SK-N-SH (cell line): ENCODE data around the gene CFTR. TPM values are rescaled to one million over a fixed set of nuclear protein-coding genes. Genes with fewer than 3 reads are reported as not detected.
A peak's percentile ranks its signal among the peaks of the same experiment; 100 is the strongest.

Experiments used
- CTCF ChIA-PET: fragments of 300-600, 350-600 bp; formaldehyde crosslinking; extraction: SDS; loops from one replicate; lab custom pipeline; 2021; lab: Yijun Ruan, JAX
- POLR2A ChIA-PET: fragments of 350-600 bp; sonication (Branson Sonifier 250); formaldehyde crosslinking; extraction: SDS; loops from one replicate; lab custom pipeline; 2020; ENCODE audit warnings: antibody characterized with exemption, inconsistent platforms; lab: Yijun Ruan, JAX
- DNase-seq: peaks from one replicate; pipeline ENCODE4 v3.0.0; 2012
- H2AFZ ChIP-seq: fragments of 200-600 bp; sonication (generic); 2 replicates; pipeline ENCODE4 v1.8.1; 2016; ENCODE audit warnings: antibody characterized with exemption, mild to moderate bottlenecking, low read depth
- H3F3A ChIP-seq: fragments of 200-600 bp; sonication (generic); replicated peaks from 2 replicates; pipeline ENCODE3; 2016; ENCODE audit warnings: antibody characterized with exemption, mild to moderate bottlenecking; ENCODE audit not compliant: insufficient read depth
- H3K27ac ChIP-seq, 2 experiments: fragments of 200-500 bp in 1 of 2; fragments of 200-600 bp in 1 of 2; sonication (Bioruptor generic) in 1 of 2; sonication (generic), shearing (Covaris generic) in 1 of 2; 2 replicates each; pipeline versions ENCODE4 v1.5.1 to v1.6.1; 2014 to 2016; ENCODE audit warnings: low read depth in 2 of 2, inconsistent platforms in 1 of 2, low read length in 1 of 2, mild to moderate bottlenecking in 1 of 2, mixed read lengths in 1 of 2
- H3K27me3 ChIP-seq: fragments of 200-600 bp; sonication (generic), shearing (Covaris generic); 2 replicates; pipeline ENCODE4 v1.6.1; 2016; ENCODE audit warnings: mixed run types; ENCODE audit not compliant: insufficient read depth
- H3K36me3 ChIP-seq, 2 experiments: fragments of 200-500 bp in 1 of 2; fragments of 200-600 bp in 1 of 2; sonication (Bioruptor generic) in 1 of 2; sonication (generic) in 1 of 2; replicated peaks in 1 of 2; 2 replicates each; pipeline versions ENCODE3 to v1.5.1; 2014 to 2016; ENCODE audit warnings: low read length in 1 of 2, mild to moderate bottlenecking in 1 of 2; ENCODE audit not compliant: insufficient read depth in 2 of 2, control insufficient read depth in 1 of 2
- H3K4me1 ChIP-seq, 2 experiments: fragments of 200-500 bp in 1 of 2; fragments of 200-600 bp in 1 of 2; sonication (Bioruptor generic) in 1 of 2; sonication (generic), shearing (Covaris generic) in 1 of 2; 2 replicates each; pipeline versions ENCODE4 v1.5.1 to v1.6.1; 2014 to 2016; ENCODE audit warnings: low read depth in 1 of 2, low read length in 1 of 2, mixed run types in 1 of 2; ENCODE audit not compliant: insufficient read depth in 2 of 2, control insufficient read depth in 1 of 2
- H3K4me2 ChIP-seq: fragments of 200-600 bp; sonication (generic), shearing (Covaris generic); 2 replicates; pipeline ENCODE4 v1.6.1; 2017; ENCODE audit warnings: mixed run types
- H3K4me3 ChIP-seq, 2 experiments: fragments of 200-500 bp in 1 of 2; fragments of 200-600 bp in 1 of 2; sonication (Bioruptor generic) in 1 of 2; sonication (generic), shearing (Covaris generic) in 1 of 2; 2 replicates each; pipeline versions ENCODE4 v1.5.1 to v1.8.1; 2014 to 2016; ENCODE audit warnings: low read depth in 2 of 2, inconsistent platforms in 1 of 2, low read length in 1 of 2, mild to moderate bottlenecking in 1 of 2, mixed read lengths in 1 of 2, moderate library complexity in 1 of 2
- H3K79me2 ChIP-seq: fragments of 200-600 bp; sonication (generic); 2 replicates; pipeline ENCODE4 v1.8.1; 2017; ENCODE audit warnings: mild to moderate bottlenecking; ENCODE audit not compliant: insufficient read depth
- H3K9ac ChIP-seq: fragments of 200-600 bp; sonication (generic); 2 replicates; pipeline ENCODE4 v1.6.1; 2017; ENCODE audit warnings: mixed run types
- H3K9me2 ChIP-seq: fragments of 200-600 bp; sonication (generic); 2 replicates; pipeline ENCODE4 v1.6.1; 2017; ENCODE audit warnings: mixed run types
- H3K9me3 ChIP-seq: fragments of 200-600 bp; sonication (generic); 2 replicates; pipeline ENCODE4 v1.6.1; 2017; ENCODE audit warnings: mixed run types, mild to moderate bottlenecking, moderate library complexity
- H4K20me1 ChIP-seq: fragments of 200-600 bp; sonication (generic); 2 replicates; pipeline ENCODE4 v1.6.1; 2017; ENCODE audit warnings: mild to moderate bottlenecking, mixed run types; ENCODE audit not compliant: insufficient read depth
- CTCF ChIP-seq: fragments of 200-600 bp; sonication (generic); IDR thresholded peaks from 2 replicates; pipeline ENCODE4 v1.6.1; 2017; ENCODE audit warnings: antibody characterized with exemption, mild to moderate bottlenecking, moderate library complexity
- FOXJ3 ChIP-seq: sonication (generic); formaldehyde crosslinking; IDR thresholded peaks from 2 replicates; pipeline ENCODE4 v1.5.1; 2020; ENCODE audit warnings: mild to moderate bottlenecking, missing genetic modification reagents
- IRF3 ChIP-seq: fragments of 150-350 bp; IDR thresholded peaks from 2 replicates; pipeline ENCODE4 v1.6.1; 2016; ENCODE audit warnings: mild to moderate bottlenecking, low read depth, low read length
- MAX ChIP-seq: IDR thresholded peaks from 2 replicates; pipeline ENCODE4 v1.4.0; 2012; ENCODE audit warnings: low read depth
- MEF2A ChIP-seq: IDR thresholded peaks from 2 replicates; pipeline ENCODE4 v1.4.0; 2012; ENCODE audit warnings: low read depth, borderline replicate concordance
- NRF1 ChIP-seq: IDR thresholded peaks from 2 replicates; pipeline ENCODE4 v1.6.1; 2012; ENCODE audit warnings: low read depth, mild to moderate bottlenecking, low read length
- POLR2AphosphoS5 ChIP-seq: IDR thresholded peaks from 2 replicates; pipeline ENCODE4 v1.6.1; 2012; ENCODE audit warnings: low read depth, low read length
- RAD21 ChIP-seq: IDR thresholded peaks from 2 replicates; pipeline ENCODE4 v1.6.1; 2012; ENCODE audit warnings: mild to moderate bottlenecking, low read length
- SMC3 ChIP-seq: IDR thresholded peaks from 2 replicates; pipeline ENCODE4 v1.6.1; 2012; ENCODE audit warnings: low read depth, low read length, improper control_type of control experiment
- WGBS: methylation state at CpG from one replicate; pipeline ENCODE4 v1.1.6; 2017; ENCODE audit warnings: low lambda C conversion rate; 5-methylcytosine and 5-hydroxymethylcytosine counted together
- polyA plus RNA-seq, 3 experiments: library from polyadenylated mRNA; depleted of rRNA; stranded (reverse); fragments of >200 nt; gene quantifications; 2 replicates each; pipeline ENCODE4 v1.2.3, GENCODE V29; 2012

Gene CFTR
- polyA plus RNA-seq, 1 of the 3 experiments (the other 2 are of a cell fraction): not detected

- Histone ChIP-seq H3K4me2 (no peak overlapping the region), H3K9me3 (no peaks in the 10 kb centered on the region), H3K79me2 (no peaks in the 10 kb centered on the region), H3K9me2 (no peaks in the 10 kb centered on the region), H3K4me1 (no peaks in the 10 kb centered on the region), H3K27ac (no peak overlapping the region), H2AFZ (no peak overlapping the region), H3K9ac (no peak overlapping the region), H3K27me3 (peaks cover 38% of the 10 kb centered on the region; the same call in 1 of the 2 replicates), H3K36me3 (no peaks in the 10 kb centered on the region), H4K20me1 (no peaks in the 10 kb centered on the region), H3K4me3 (no peak overlapping the region), H3F3A (no peaks in the 10 kb centered on the region)
- no peak for DNase-seq
- TF ChIP-seq CTCF (no peak), MAX (no peak), POLR2AphosphoS5 (no peak)
- 44% methylated on average over 14 of the region's 14 CpGs for WGBS
- CTCF ChIA-PET: interaction anchor here (1.4 kb wide), 1 partner anchor 13 kb away, joined by 4 read pairs; no protein-coding TSS in a partner anchor
- POLR2A ChIA-PET: no interaction called here
These were observed 193.5 kb downstream of the CFTR start for GRCh38 chr7:117673367-117673766.

- DNase-seq: peak; percentile 5
These were observed 194.0 kb downstream of the CFTR start for GRCh38 chr7:117673839-117674238.

More at GRCh38 chr7:117673839-117674238, 194.0 kb downstream of the CFTR start:
- no peak overlapping the region for H3K9ac ChIP-seq
- H3K36me3 ChIP-seq: no peaks in the 10 kb centered on the region
- TF ChIP-seq NRF1: no peak
- TF ChIP-seq IRF3: no peak
- TF ChIP-seq SMC3: peak; percentile 26
- TF ChIP-seq RAD21: peak; percentile 23; the same call in 1 of the 2 replicates
- TF ChIP-seq CTCF: peak; percentile 59
- TF ChIP-seq MEF2A: no peak
- no peak for TF ChIP-seq FOXJ3
- no peak overlapping the region for H3K4me3 ChIP-seq
- H3K79me2 ChIP-seq: no peaks in the 10 kb centered on the region
- no peaks in the 10 kb centered on the region for H3F3A ChIP-seq
- ChIA-PET CTCF (no interaction called here), POLR2A (no interaction called here)
- H4K20me1 ChIP-seq: no peaks in the 10 kb centered on the region
- H3K4me2 ChIP-seq: no peak overlapping the region
- no peaks in the 10 kb centered on the region for H3K4me1 ChIP-seq
- H2AFZ ChIP-seq: no peak overlapping the region
- no peaks in the 10 kb centered on the region for H3K9me3 ChIP-seq
- H3K9me2 ChIP-seq: no peaks in the 10 kb centered on the region
- peaks cover 42% of the 10 kb centered on the region; the same call in 1 of the 2 replicates for H3K27me3 ChIP-seq
- H3K27ac ChIP-seq: no peak overlapping the region
